ENCODE data around the gene PRKAG3. TPM values are rescaled to one million over a fixed set of nuclear protein-coding genes. Genes with fewer than 3 reads are reported as not detected.

Gene PRKAG3
- total and polyA plus RNA-seq, 4 donors: 0.08 TPM; not detected in 3

- TF ChIP-seq GABPA (IDR thresholded peaks at IDR 0.05 in 1 of 2, conservative IDR thresholded peaks at IDR 0.05 in 1 of 2) (no peak), REST (IDR thresholded peaks at IDR 0.05) (no peak), EGR1 (IDR thresholded peaks at IDR 0.05; ENCODE audit: low read depth in 2 of 2) (no peak), TAF1 (conservative IDR thresholded peaks at IDR 0.05) (no peak), CTCF (IDR thresholded peaks at IDR 0.05; ENCODE audit: low read depth, low read length, missing input control) (no peak), FOXA2 (IDR thresholded peaks at IDR 0.05) (no peak), SP1 (IDR thresholded peaks at IDR 0.05) (no peak), NR2F2 (IDR thresholded peaks at IDR 0.05) (no peak), FOXA1 (IDR thresholded peaks at IDR 0.05) (no peak), RAD21 (IDR thresholded peaks at IDR 0.05) (no peak), ATF3 (IDR thresholded peaks at IDR 0.05) (no peak), JUND (IDR thresholded peaks at IDR 0.05) (no peak), YY1 (IDR thresholded peaks at IDR 0.05) (no peak), ZBTB33 (IDR thresholded peaks at IDR 0.05) (no peak), HNF4A (conservative IDR thresholded peaks at IDR 0.05) (no peak)
Measured at GRCh38 chr2:218804817-218805216, 26.8 kb downstream of the PRKAG3 start.

GRCh38 chr2:218802386-218802994, 29.1 kb downstream of the PRKAG3 start:
- WGBS: 39% methylated on average over 4 of the region's 4 CpGs
- Histone ChIP-seq H3K36me3 (ENCODE audit: control insufficient read depth in 4 of 4, insufficient read depth in 3 of 4, low read depth in 1 of 4, low read length in 3 of 4) (peaks cover 0 to 4% (median 0%) of the 10 kb centered on the region in 4 donors), H3K9ac (ENCODE audit: low read depth in 1 of 2, low read length in 2 of 2) (no peak overlapping the region), H3K27me3 (ENCODE audit: control insufficient read depth in 4 of 4, insufficient read depth in 4 of 4, low read length in 3 of 4) (no peaks in the 10 kb centered on the region), H3K4me1 (ENCODE audit: control insufficient read depth in 4 of 4, insufficient read depth in 4 of 4, low read length in 3 of 4) (peaks cover 0 to 6% (median 4%) of the 10 kb centered on the region in 4 donors), H3K27ac (ENCODE audit: low read depth in 1 of 2, low read length in 2 of 2) (no peak overlapping the region), H3K4me3 (ENCODE audit: low read depth in 1 of 3, low read length in 3 of 3) (no peak overlapping the region), H3K9me3 (ENCODE audit: control insufficient read depth in 4 of 4, low read length in 3 of 4) (no peaks in the 10 kb centered on the region)
- no peak for DNase-seq (ENCODE audit: low spot score)
- TF ChIP-seq YY1 (IDR thresholded peaks at IDR 0.05): no peak
- TF ChIP-seq HNF4G (IDR thresholded peaks at IDR 0.05): no peak
- no peak for TF ChIP-seq REST (IDR thresholded peaks at IDR 0.05)
- TF ChIP-seq EGR1 (IDR thresholded peaks at IDR 0.05; ENCODE audit: low read depth in 2 of 2): no peak
- TF ChIP-seq ZBTB33 (IDR thresholded peaks at IDR 0.05): no peak
- no peak for TF ChIP-seq HNF4A (conservative IDR thresholded peaks at IDR 0.05)
- TF ChIP-seq TAF1 (conservative IDR thresholded peaks at IDR 0.05): no peak
- no peak for TF ChIP-seq SP1 (IDR thresholded peaks at IDR 0.05)
- TF ChIP-seq FOXA1 (IDR thresholded peaks at IDR 0.05): no peak

More at GRCh38 chr2:218804817-218805216, 26.8 kb downstream of the PRKAG3 start:
- DNase-seq (ENCODE audit: low spot score): no peak
- H3K4me3 ChIP-seq (ENCODE audit: low read depth in 1 of 3, low read length in 3 of 3): no peak overlapping the region
- no peak overlapping the region for H3K9ac ChIP-seq (ENCODE audit: low read depth in 1 of 2, low read length in 2 of 2)
- H3K36me3 ChIP-seq (ENCODE audit: control insufficient read depth in 4 of 4, insufficient read depth in 3 of 4, low read depth in 1 of 4, low read length in 3 of 4): peaks cover 0 to 7% (median 1%) of the 10 kb centered on the region in 4 donors
- H3K27ac ChIP-seq (ENCODE audit: low read depth in 1 of 2, low read length in 2 of 2): no peak overlapping the region
- 83% methylated on average over 1 of the region's 1 CpG for WGBS
- H3K4me1 ChIP-seq (ENCODE audit: control insufficient read depth in 4 of 4, insufficient read depth in 4 of 4, low read length in 3 of 4): peaks cover 0 to 6% (median 4%) of the 10 kb centered on the region in 4 donors
- no peaks in the 10 kb centered on the region for H3K27me3 ChIP-seq (ENCODE audit: control insufficient read depth in 4 of 4, insufficient read depth in 4 of 4, low read length in 3 of 4)
- no peaks in the 10 kb centered on the region for H3K9me3 ChIP-seq (ENCODE audit: control insufficient read depth in 4 of 4, low read length in 3 of 4)
